Non-pigmented ciliary epithelial cell (primary cell): ENCODE results near the gene ERF.
"Not testable (repeated sequence)": the region's sequence is repeated elsewhere in the genome, so short reads cannot be mapped to it uniquely, and the experiment has no call there.

Experiments used
- DNase-seq: peaks from one replicate; pipeline ENCODE4 v3.0.0-alpha.2; 2010; ENCODE audit warnings: low read depth

The ERF gene

DNA sequence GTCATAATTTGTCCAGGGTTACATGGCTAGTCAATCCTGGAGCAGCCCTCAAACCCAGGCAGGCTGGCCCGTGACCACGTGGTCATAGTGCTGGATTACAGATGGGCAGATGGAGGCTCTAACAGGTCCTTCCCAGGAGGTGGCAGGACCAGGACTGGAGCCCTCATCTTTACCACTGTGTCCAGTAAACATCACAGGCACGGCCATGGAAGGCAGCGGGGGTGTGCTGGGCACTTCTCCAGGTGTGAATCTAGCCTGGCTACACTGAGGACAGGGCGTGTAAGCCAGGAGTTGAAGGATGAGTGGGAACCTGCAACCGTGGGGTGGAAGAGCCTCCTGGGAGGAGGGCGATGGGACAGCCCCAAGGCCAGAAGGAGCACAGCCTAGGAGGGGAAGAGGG lies 20.2 kb upstream of the ERF start:
- DNase-seq: no peak

GRCh38 chr19:42274065-42274682 lies 19.2 kb upstream of the ERF start:
- DNase-seq: no peak

GRCh38 chr19:42273407-42274064 lies 18.6 kb upstream of the ERF start:
- no peak for DNase-seq

DNA sequence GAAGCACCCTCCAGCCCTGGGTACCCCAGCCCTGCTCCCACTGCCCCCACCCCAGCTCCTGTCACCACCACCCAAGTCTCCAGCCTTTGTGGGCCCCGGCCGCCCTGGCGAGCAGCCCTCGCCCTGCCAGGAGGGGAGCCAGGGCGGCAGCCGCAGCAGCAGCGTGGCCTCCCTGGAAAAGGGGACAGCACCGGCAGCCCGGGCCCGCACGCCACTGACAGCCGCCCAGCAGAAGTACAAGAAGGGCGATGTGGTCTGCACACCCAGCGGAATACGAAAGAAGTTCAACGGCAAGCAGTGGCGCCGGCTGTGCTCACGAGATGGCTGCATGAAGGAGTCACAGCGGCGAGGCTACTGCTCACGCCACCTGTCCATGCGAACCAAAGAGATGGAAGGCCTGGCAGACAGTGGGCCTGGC lies 18.1 kb upstream of the ERF start:
- DNase-seq: no peak

GRCh38 chr19:42272535-42272897 lies 17.6 kb upstream of the ERF start:
- no peak for DNase-seq

DNA sequence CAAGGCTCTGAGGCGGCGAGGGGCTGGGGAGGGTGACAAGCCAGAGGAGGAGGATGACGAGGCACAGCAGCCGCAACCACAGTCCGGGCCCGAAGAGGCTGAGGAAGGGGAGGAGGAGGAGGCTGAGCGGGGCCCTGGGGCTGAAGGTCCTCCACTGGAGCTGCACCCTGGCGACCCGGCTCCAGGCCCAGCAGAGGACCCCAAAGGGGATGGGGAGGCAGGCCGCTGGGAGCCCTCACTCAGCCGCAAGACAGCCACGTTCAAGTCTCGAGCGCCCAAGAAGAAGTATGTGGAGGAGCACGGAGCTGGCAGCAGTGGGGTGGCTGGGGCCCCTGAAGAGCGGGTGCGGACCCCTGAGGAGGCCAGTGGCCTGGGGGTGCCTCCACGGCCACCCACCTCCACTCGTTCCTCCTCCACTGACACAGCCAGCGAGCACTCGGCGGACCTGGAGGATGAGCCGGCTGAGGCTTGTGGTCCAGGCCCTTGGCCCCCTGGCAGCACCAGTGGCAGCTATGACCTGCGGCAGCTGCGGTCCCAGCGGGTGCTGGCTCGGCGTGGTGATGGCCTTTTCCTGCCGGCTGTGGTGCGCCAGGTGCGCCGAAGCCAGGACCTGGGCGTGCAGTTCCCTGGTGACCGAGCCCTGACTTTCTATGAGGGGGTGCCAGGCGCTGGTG lies 17.1 kb upstream of the ERF start:
- DNase-seq: no peak

DNA sequence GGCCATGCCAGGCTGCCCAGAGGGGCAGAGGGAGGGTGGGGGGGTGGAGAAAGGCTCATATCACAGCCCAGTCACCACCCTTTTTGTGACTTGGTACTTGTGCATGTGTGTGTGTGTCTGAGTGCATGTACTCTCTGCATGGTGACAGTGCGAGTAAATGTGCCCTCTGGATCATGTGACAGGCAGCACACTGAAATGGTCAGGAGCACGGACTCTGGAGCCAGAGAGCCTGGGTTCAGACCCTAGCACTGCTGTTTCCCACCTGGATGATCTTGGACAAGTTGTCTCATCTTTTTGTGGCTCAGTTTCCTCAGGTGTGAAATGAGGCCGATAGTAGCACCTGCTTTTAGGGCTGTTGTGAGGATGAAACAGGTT lies 16.1 kb upstream of the ERF start:
- no peak for DNase-seq

- no peak for DNase-seq
These were observed 15.6 kb upstream of the ERF start for GRCh38 chr19:42270346-42271044.

GRCh38 chr19:42269478-42270345 lies 14.8 kb upstream of the ERF start:
- no peak for DNase-seq

GRCh38 chr19:42268704-42269477 lies 14.0 kb upstream of the ERF start, which contains the start of gene CIC:
TSS of gene CIC (plus strand) at chr19:42269252. CDS start at chr19:42271784, 2,532 bp downstream.
- peak; percentile 100 for DNase-seq

DNA sequence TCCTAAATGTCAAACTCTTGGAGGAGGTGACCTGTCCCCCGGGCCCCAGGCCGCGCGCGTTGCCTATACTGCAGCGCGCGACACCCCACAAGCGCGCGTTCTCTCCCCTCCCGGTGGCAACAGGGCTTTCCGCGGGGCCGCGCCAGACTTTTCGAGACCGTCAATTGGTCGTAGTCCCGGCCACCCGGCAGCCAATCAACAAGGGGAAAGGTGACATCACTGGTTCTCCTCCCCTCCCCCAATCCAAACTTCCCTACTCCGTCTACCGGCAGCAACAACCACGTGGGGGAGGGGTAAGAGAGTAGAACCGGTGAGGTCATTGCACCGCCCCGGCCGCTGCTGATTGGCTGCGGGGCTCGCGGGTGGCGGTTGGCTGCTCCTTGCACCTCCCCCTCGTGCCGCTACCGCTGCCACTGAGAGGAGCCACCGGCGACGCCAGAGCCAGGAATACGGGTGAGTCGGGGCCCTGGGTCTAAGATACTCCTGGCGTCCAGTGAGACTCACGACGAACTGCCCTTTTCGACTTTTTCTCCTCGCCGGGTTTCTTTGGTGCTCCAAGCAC lies 13.3 kb upstream of the ERF start:
- DNase-seq: peak; percentile 98

DNA sequence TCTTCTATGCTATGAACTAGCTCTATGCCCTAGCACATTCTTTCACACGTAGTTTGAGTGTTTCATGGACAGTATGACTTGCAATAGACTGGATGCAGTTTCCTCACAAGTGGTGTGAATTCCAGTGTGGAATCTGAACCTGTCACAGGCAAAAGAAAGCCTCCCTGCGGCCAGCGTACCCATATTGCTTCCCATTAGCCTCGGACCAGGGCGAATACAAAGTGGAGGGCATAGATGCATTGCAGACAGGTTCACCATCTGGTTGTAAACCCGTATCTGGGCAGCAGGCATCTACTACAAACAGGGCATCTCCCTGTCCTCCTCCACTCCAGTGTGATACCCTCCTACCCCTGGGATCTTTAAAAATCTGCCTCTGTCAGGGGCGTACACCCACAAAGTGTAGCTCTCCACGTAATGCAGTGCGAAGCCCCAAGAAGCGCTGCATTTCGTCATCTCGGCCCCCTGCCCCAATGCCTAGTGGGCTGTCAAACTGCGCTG lies 12.8 kb upstream of the ERF start:
- no peak for DNase-seq

DNA sequence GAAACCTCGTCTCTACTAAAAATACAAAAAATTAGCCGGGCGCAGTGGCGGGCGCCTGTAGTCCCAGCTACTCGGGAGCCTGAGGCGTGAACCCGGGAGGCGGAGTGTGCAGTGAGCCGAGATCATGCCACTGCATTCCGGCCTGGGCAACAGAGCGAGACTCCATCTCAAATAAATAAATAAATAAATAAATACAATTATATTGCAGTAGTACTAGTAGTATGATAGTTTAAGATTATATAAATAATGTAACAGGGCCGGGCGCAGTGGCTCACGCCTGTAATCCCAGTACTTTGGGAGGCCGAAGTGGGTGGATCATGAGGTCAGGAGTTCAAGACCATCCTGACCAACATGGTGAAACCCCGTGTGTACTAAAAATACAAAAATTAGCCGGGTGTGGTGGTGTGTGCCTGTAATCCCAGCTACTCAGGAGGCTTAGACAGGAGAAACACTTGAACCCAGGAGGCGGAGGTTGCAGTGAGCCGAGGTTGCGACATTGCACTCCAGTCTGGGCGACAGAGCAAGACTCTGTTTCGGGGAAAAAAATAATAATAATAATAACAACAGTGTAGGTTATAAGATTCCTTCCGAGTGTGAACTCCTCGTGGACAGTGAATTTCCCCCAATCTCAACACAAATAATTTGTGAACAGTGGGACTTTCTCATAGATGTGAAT lies 12.1 kb upstream of the ERF start:
- DNase-seq: not testable (repeated sequence)

- not testable (repeated sequence) for DNase-seq
These were observed 11.2 kb upstream of the ERF start for GRCh38 chr19:42266105-42266504.

- no peak for DNase-seq
These were observed 6.8 kb upstream of the ERF start for GRCh38 chr19:42261763-42262162.

GRCh38 chr19:42257842-42258241 lies 2.9 kb upstream of the ERF start:
- DNase-seq: not testable (repeated sequence)

DNA sequence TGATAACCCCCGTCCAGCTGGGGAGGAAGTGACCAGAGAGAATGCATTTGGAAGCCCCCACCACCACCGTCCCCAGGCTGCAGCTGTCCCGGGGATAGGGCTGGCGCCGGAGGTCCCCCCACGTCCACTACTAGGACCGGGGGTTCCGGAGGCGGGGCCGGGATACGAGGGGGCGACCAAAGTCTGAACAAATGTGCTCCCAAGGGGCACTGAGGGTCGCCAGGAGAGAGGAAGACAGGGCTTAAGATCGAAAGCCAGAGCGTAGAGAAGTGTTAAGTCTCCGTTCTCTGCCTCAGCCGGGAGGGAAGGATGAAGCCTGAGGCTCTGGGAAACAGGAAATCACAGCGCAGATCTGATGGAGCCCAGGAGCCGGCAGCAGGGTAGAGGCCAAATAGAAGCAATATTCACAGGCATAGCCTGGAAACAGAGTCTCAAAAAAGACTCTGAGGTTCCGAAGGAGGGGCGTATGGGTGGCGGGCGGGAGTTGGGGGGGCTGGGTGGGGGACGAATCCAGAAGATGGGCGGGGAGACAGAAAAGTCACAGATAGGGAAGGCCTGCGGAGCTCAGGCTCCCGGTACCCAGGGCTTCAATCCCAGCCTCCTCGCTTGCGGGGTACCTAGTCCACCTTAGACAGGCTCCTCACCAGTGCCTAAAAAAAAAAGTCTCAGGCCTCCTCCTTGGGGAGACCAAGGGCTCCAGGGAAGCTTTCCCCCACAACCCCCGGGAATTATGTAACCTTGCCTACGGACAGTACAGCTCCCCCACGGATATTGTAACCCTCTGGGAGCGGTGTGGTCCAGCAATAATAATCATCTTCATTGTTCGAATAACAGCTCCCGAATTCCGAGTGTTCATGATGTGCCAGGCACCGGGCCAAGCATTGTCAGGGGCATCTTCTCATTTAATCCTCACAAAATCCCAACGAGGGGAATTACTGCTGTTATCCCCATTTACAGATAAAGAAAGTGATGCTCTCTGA lies 1.1 kb upstream of the ERF start:
- no peak for DNase-seq

GRCh38 chr19:42254089-42254849 lies 659 bp downstream of the ERF start:
- DNase-seq: no peak
